ENCODE data around the gene GSTCD. TPM values are rescaled to one million over a fixed set of nuclear protein-coding genes. Genes with fewer than 3 reads are reported as not detected.
"Not testable (repeated sequence)": the region's sequence is repeated elsewhere in the genome, so short reads cannot be mapped to it uniquely, and the experiment has no call there.

GSTCD gene
- total RNA-seq, 1 experiment from 2014 or later = 8.8 TPM

- in situ Hi-C loops (cut with HindIII; ENCODE audit: low pct_unique_long_range_greater_than_20kb, low sequenced_read_pairs) = no loop called here
Measured at GRCh38 chr4:105725623-105726022, 17.0 kb downstream of the GSTCD start.

GRCh38 chr4:105729895-105730294 is 21.3 kb downstream of the GSTCD start:
- H3K4me1 ChIP-seq (ENCODE audit: control insufficient read depth, insufficient read depth, low read length); H3K9me3 ChIP-seq (ENCODE audit: control insufficient read depth, insufficient read depth, low read depth, low read length); BruUV-seq (replicated peaks); intact Hi-C loops (cut with micrococcal nuclease; ENCODE audit: unreplicated experiment); ATAC-seq; DNase-seq (ENCODE audit: low read depth, low spot score); CTCF ChIA-PET; H3K27ac ChIP-seq (ENCODE audit: low read length); in situ Hi-C loops (cut with HindIII; ENCODE audit: low pct_unique_long_range_greater_than_20kb, low sequenced_read_pairs); H3K36me3 ChIP-seq (ENCODE audit: control insufficient read depth, insufficient read depth, low read length); H3K27me3 ChIP-seq (ENCODE audit: control insufficient read depth, insufficient read depth, low read length); POLR2A ChIA-PET; H3K4me3 ChIP-seq (ENCODE audit: low read depth in 2 of 2, low read length in 2 of 2): not testable (repeated sequence)

More at GRCh38 chr4:105725623-105726022, 17.0 kb downstream of the GSTCD start:
- Histone ChIP-seq H3K27ac (ENCODE audit: low read length) (no peak overlapping the region), H3K27me3 (ENCODE audit: control insufficient read depth, insufficient read depth, low read length) (no peaks in the 10 kb centered on the region), H3K4me1 (ENCODE audit: control insufficient read depth, insufficient read depth, low read length) (no peaks in the 10 kb centered on the region), H3K36me3 (ENCODE audit: control insufficient read depth, insufficient read depth, low read length) (no peaks in the 10 kb centered on the region; the same call in 1 of the 2 replicates), H3K4me3 (ENCODE audit: low read depth in 2 of 2, low read length in 2 of 2) (no peak overlapping the region), H3K9me3 (ENCODE audit: control insufficient read depth, insufficient read depth, low read depth, low read length) (no peaks in the 10 kb centered on the region)
- ATAC-seq (no peak), DNase-seq (ENCODE audit: low read depth, low spot score) (no peak)
- POLR2A ChIA-PET = no interaction called here
- TF ChIP-seq CTCF (IDR thresholded peaks at IDR 0.05) (no peak), TCF7L2 (IDR thresholded peaks at IDR 0.05; ENCODE audit: low read depth, low read length) (no peak), REST (IDR thresholded peaks at IDR 0.05; ENCODE audit: insufficient read depth in 1 of 2, low read depth in 2 of 2, low read length in 1 of 2) (no peak), SIN3A (IDR thresholded peaks at IDR 0.05; ENCODE audit: borderline replicate concordance, insufficient read depth, low read depth, low read length) (no peak), POLR2AphosphoS5 (IDR thresholded peaks at IDR 0.05; ENCODE audit: low read depth, low read length) (no peak)
- no TSS peak for BruUV-seq (replicated peaks)
- CTCF ChIA-PET = no interaction called here
- intact Hi-C loops (cut with micrococcal nuclease; ENCODE audit: unreplicated experiment) = no loop called here

- H3K4me1 ChIP-seq (ENCODE audit: control insufficient read depth, insufficient read depth, low read length); H3K4me3 ChIP-seq (ENCODE audit: low read depth in 2 of 2, low read length in 2 of 2); H3K27me3 ChIP-seq (ENCODE audit: control insufficient read depth, insufficient read depth, low read length); intact Hi-C loops (cut with micrococcal nuclease; ENCODE audit: unreplicated experiment); CTCF ChIA-PET; ATAC-seq; DNase-seq (ENCODE audit: low read depth, low spot score); H3K9me3 ChIP-seq (ENCODE audit: control insufficient read depth, insufficient read depth, low read depth, low read length); H3K27ac ChIP-seq (ENCODE audit: low read length); POLR2A ChIA-PET; BruUV-seq (replicated peaks); in situ Hi-C loops (cut with HindIII; ENCODE audit: low pct_unique_long_range_greater_than_20kb, low sequenced_read_pairs); H3K36me3 ChIP-seq (ENCODE audit: control insufficient read depth, insufficient read depth, low read length): not testable (repeated sequence)
Measured at GRCh38 chr4:105735217-105735616, 26.6 kb downstream of the GSTCD start.

Measured in Panc1 (cell line).